KOPT-K1 (cell line): ENCODE data around the gene ZFYVE19.

Experiments
- H3K27ac ChIP-seq: fragments of 200-600 bp; sonication (generic); 2 replicates; pipeline ENCODE4 v1.5.1; 2016; ENCODE audit warnings: antibody characterized with exemption, mild to moderate bottlenecking, low read depth, low read length; ENCODE audit not compliant: poor library complexity, severe bottlenecking
- H3K36me3 ChIP-seq: fragments of 200-600 bp; sonication (generic); 2 replicates; pipeline ENCODE4 v1.5.1; 2017; ENCODE audit warnings: antibody characterized with exemption, mild to moderate bottlenecking, low read length, moderate library complexity; ENCODE audit not compliant: insufficient read depth
- H3K9me3 ChIP-seq: fragments of 200-600 bp; sonication (generic); 2 replicates; pipeline ENCODE4 v1.5.1; 2017; ENCODE audit warnings: antibody characterized with exemption, low read length, mild to moderate bottlenecking; ENCODE audit not compliant: insufficient read depth, poor library complexity, severe bottlenecking

ZFYVE19 gene, protein sequence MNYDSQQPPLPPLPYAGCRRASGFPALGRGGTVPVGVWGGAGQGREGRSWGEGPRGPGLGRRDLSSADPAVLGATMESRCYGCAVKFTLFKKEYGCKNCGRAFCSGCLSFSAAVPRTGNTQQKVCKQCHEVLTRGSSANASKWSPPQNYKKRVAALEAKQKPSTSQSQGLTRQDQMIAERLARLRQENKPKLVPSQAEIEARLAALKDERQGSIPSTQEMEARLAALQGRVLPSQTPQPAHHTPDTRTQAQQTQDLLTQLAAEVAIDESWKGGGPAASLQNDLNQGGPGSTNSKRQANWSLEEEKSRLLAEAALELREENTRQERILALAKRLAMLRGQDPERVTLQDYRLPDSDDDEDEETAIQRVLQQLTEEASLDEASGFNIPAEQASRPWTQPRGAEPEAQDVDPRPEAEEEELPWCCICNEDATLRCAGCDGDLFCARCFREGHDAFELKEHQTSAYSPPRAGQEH

DNA sequence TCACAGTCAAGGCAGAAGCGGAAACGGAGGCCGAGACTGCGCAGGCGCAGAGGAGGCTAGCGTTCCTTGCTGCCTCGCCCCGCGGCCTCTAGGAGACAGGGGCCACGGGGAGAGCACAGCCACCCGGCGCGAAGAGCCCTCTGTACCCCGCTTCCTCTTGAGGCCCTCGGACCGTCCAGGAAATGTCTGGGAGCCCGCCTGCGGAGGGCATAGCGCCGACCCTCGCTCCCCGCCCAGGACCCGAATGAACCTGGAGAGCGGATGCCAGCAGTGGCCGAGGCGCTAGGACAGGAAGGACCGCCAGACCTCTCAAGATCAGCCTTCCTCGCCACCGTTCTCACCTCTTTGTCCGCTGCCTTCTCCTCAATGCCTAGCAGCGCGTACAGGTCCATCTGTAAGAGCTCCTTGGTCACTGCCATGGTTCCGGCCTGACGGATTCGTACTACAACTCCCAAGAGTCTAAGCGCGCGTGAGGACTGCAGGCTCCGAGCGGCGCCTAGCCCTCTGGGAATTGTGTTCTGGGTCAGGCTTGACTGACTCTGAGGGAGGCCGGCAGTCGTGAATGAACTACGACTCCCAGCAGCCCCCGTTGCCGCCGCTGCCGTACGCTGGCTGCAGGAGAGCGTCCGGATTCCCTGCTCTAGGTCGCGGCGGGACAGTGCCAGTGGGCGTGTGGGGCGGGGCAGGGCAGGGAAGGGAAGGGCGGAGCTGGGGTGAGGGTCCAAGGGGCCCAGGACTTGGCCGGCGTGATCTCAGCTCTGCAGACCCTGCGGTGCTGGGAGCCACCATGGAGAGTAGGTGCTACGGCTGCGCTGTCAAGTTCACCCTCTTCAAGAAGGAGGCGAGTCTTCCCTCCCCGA, at the start of gene ZFYVE19, which contains the start of gene DNAJC17:
Gene ZFYVE19 (plus strand): TSS at position 62 of the 860 bp plus-strand sequence. CDS start 501 bp downstream, at position 563.
Gene DNAJC17 (minus strand): TSS at position 446 of the 860 bp plus-strand sequence. CDS start 27 bp downstream, at position 419.
- no peaks in the 10 kb centered on the region for H3K9me3 ChIP-seq
- peak within 1 kb of the TSS; percentile 92 for H3K27ac ChIP-seq
- H3K36me3 ChIP-seq, result peaks cover 32% of the 10 kb centered on the region; the same call in 1 of the 2 replicates

DNA sequence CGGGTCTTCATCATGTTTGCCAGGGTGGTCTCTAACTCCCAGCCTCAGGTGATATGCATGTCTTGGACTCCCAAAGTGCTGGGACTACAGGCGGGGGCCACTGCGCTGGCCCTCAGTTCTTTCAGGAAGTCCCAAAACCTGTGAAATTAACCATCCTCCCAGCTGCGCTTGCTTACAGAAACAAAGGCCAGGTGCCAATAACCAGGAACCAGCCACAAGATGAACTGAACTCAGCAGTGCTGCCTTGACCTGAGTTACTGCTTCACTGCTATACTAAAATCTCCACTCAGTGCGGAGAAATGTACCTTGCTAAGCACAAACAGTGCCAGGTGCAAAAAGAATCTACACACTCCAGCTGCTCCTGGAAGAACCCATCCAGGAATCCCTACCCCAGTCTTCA, 46.9 kb upstream of the ZFYVE19 start:
- H3K36me3 ChIP-seq, result no peaks in the 10 kb centered on the region
- H3K27ac ChIP-seq, result no peak overlapping the region
- no peaks in the 10 kb centered on the region for H3K9me3 ChIP-seq

- peaks cover 6% of the 10 kb centered on the region; the same call in 1 of the 2 replicates for H3K36me3 ChIP-seq
- H3K27ac ChIP-seq, result peak overlapping the region; percentile 51
Measured at GRCh38 chr15:40762919-40763800, 43.7 kb upstream of the ZFYVE19 start.

DNA sequence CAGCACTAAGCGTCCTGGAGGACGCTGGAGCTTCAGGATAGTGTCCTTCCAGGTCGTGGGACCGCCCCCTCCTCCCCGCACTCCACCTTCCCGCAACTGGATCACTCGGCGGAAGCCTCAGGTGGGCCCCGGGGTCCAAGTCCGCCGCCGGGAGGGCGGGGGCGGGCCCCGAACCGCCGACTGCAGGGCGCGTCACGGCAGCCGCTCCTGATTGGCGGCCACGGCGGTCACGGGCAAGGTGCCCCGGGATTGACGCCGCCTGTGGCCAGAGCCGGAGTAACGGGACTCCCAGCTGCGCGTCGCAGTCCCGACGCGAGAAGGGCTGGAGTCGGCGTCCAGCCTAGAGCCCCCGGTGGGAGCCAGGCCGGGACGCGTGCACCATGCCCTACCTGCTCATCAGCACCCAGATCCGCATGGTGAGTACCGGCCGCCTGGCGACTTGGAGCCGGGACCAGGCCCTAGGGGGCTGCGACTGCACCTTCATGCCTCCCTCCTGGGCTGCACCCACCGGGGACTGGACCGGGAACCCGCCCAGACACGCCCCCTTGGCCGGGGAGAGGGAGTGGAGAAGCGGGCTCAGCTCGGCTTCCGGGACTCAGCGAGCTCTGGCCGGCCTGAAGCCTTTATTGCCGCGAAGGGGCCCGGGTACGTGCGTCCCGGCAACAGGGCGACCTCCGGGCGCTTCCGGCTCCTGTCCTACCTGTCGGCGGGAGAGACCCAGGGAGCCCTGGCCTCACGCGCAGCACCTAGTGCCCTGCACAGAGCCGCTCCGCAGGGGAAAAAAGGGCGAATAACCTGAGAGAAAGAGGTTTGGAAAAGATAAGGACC, 42.9 kb upstream of the ZFYVE19 start, which contains the start of gene GCHFR:
Gene GCHFR (plus strand): TSS at position 268 of the 828 bp plus-strand sequence. CDS start 113 bp downstream, at position 381.
- no peaks in the 10 kb centered on the region for H3K9me3 ChIP-seq
- peaks cover 6% of the 10 kb centered on the region; the same call in 1 of the 2 replicates for H3K36me3 ChIP-seq
- H3K27ac ChIP-seq, result peak within 1 kb of the TSS; percentile 51

More at GRCh38 chr15:40762919-40763800, 43.7 kb upstream of the ZFYVE19 start:
- no peaks in the 10 kb centered on the region for H3K9me3 ChIP-seq

GRCh38 chr15:40764629-40765103, 42.2 kb upstream of the ZFYVE19 start:
- Histone ChIP-seq H3K36me3 (peaks cover 6% of the 10 kb centered on the region; the same call in 1 of the 2 replicates), H3K9me3 (no peaks in the 10 kb centered on the region), H3K27ac (peak overlapping the region; percentile 51)

GRCh38 chr15:40766194-40766815, 40.6 kb upstream of the ZFYVE19 start:
- H3K27ac ChIP-seq, result peak overlapping the region; percentile 37
- H3K9me3 ChIP-seq, result no peaks in the 10 kb centered on the region
- peaks cover 6% of the 10 kb centered on the region; the same call in 1 of the 2 replicates for H3K36me3 ChIP-seq

DNA sequence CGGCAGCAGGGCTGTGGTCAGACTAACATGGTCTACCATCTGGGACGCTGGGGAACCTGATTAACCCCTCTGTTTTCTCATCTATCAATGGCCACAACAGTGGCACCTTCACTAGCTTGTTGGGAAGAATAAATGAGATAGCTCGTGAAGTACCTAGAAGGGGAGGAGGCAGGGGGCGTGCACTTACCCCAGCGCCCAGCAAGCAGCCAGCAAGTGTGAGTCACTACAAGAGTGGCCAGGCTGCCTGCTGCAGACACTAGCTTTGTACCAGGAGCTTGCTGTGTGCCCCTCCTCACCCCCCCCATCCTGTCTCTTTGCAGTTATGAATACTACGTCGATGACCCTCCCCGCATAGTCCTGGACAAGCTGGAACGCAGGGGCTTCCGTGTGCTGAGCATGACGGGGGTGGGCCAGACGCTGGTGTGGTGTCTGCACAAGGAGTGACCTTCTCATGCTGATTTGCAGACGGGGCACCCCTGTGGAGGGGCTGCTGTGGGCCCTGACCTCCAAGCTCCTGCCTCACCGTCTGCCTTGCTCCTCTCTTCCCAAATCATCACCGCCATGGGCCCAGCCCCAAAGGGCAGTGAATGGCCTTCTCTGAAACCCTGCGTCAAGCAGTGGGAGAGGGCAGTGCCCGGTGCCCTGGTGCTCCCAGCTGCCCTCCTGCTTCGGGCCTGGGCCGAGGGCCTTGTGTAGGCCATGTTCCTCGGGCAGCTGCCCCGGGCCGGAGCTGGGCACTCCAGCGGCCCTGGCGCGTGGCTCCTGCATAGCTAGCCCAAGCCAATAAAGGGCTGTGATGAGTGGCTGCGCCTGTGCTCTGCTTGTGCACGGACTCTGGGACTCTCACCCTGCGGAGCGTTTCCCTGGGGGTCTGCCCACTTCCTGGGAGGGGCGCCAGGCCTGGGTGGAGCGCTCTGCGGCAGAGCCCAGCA, 39.7 kb upstream of the ZFYVE19 start:
- H3K9me3 ChIP-seq, result no peaks in the 10 kb centered on the region
- H3K36me3 ChIP-seq, result peaks cover 13% of the 10 kb centered on the region; the same call in 1 of the 2 replicates
- no peak overlapping the region for H3K27ac ChIP-seq

GRCh38 chr15:40767838-40768500, 38.9 kb upstream of the ZFYVE19 start:
- H3K9me3 ChIP-seq, result no peaks in the 10 kb centered on the region
- H3K27ac ChIP-seq, result peak overlapping the region; percentile 95
- peaks cover 13% of the 10 kb centered on the region for H3K36me3 ChIP-seq

DNA sequence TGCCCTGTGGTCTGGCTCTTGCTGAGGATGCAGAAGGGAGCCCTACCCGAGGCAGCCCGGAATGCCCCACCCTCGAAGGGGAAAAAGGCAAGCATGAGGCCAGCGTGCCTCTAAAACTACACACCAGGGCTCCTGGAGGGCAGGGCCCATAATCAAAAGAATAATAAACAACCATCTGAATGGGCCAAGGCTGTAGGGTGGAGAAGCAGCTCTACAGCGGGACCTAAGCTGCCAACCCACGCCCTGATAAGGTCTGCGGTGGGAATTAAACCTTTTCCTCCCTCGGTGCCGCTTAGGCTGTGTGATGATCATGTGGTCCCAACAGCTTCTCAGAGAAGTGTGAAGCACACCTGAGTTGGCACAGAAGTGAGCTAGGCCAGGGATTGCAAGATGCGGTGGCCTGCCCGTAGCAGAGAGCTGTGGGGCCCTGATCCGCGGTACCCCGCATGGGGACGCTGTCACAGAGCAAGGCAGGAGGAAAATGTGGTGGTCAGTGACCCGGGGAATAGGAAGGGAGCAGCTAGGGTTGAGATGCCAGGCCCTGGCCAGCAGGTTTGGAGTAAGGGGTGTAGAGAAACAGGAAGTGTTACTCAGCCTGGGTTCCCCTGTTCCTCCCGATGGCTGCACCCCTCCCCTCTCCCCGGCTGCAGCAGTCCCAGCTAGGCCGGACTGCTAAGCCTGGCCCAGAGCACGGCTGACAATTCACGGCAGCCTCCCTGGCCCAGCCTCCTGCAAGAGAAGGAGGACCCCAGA, 38.2 kb upstream of the ZFYVE19 start:
- Histone ChIP-seq H3K36me3 (peaks cover 20% of the 10 kb centered on the region), H3K9me3 (no peaks in the 10 kb centered on the region), H3K27ac (peak overlapping the region; percentile 95)

DNA sequence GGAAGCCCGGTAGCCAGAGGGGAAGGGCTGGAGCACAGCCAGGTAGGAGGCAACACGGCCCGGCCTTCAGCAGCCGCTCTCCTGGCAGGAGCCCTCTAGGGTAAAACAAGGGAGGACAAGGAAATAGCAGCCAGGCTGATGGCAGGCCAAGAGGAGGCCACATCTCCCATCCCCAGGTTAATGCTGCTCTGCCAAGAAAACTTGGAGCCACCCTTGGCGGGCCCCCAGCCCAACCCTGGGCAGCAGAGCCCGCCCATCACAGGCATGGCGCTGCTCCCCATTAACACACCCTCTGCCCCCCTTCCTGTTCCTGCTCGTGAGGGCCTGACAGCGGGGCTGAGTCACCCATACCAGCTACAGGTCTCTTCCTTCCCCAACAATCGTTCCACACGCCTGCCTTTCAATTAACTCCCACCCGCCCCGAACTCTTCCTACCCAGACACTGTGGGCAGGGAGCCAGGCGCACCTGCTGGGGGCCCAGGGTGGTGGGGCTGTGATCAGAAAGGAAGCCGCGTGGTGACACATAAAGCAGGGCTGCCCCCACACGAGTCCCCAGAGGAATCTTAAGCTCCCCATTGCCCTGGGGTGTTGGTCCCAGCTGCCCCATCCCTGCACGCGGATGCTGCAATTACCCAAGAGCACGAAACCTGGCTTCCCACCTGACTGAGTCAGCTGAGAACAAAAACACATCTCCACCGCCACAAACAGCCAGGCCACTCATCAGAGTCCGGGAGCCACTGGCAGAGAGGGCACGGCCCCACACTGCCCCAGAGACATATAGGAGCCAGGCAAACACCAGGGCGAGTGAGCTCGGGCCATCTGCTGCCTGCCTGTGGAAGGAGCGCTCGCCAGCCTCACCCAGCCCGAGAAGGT, 37.4 kb upstream of the ZFYVE19 start, which contains the start of gene C15orf62:
Gene C15orf62 (plus strand): TSS at position 707 of the 873 bp plus-strand sequence. CDS start 516 bp downstream, outside the sequence.
- Histone ChIP-seq H3K36me3 (peaks cover 28% of the 10 kb centered on the region), H3K27ac (peak within 1 kb of the TSS; percentile 95)

More for the DNA sequence above, 37.4 kb upstream of the ZFYVE19 start, which contains the start of gene C15orf62:
- no peaks in the 10 kb centered on the region for H3K9me3 ChIP-seq
